GM19099 (cell line): ENCODE data around the gene EML4.

ENCODE experiments used
- POLR2A ChIP-seq: IDR thresholded peaks from 3 replicates; pipeline ENCODE4 v1.6.1; 2011; ENCODE audit warnings: low read depth; ENCODE audit not compliant: insufficient read length; ENCODE audit errors: extremely low read depth

The EML4 gene

DNA sequence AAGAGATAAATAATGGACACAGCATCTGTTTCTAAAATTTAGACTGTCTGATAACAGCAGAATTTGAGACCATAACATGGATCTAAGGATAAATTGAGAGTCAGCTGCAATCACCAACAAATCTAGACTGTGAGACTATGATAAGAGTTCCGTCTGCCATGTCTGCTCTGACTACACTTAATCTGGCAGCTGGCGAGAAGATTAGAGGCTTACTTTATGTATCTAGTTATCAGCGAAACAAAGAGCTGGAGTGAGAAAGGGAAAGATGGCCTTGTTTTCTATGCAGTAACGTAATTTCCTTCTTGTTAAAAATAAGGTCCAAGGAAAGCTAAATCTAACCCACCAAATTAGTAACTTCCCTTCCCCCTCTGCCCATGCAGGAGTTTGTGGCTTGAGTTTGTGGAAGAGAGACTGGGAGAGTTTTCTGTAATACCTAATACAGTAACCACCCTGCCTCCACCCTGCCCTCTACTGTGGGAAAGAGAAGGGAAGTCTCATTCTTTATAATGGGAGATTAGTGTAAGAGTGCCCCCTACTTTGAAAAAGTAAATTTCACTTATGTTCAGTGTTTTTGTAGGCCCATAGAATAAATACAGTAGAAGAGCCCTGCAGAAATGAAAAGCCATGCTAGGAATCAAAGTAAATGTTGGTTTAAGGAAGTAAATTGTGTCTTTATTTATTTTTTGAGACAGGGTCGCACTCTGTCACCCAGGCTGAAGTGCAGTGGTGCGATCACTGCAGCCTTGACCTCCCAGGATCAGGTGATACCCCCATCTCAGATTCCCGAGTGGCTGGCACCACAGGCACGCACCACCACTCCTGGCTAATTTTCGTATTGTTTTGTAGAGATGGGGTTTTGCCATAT is 27.5 kb downstream of the EML4 start:
- no peak for TF ChIP-seq POLR2A

DNA sequence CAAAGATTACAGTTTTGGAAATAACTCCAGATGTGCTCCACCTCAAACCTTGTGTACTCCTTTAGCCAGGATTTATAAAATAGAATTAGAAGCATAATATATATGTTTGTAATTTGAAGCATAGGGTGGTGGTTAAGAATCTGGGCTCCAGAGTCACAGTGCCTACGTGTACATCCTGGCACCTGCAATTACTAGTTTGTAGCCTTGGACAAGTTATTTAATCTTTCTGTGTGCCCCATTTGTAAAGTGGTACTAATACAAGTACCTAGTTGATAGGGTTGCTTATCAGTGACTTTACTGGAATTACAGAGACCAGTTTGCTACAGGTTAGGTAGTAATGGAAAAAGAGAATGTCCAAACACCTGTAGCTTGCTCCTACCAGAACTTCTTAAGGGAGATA is 28.6 kb downstream of the EML4 start:
- no peak for TF ChIP-seq POLR2A

- TF ChIP-seq POLR2A = no peak
Measured at GRCh38 chr2:42198466-42198865, 29.3 kb downstream of the EML4 start.

DNA sequence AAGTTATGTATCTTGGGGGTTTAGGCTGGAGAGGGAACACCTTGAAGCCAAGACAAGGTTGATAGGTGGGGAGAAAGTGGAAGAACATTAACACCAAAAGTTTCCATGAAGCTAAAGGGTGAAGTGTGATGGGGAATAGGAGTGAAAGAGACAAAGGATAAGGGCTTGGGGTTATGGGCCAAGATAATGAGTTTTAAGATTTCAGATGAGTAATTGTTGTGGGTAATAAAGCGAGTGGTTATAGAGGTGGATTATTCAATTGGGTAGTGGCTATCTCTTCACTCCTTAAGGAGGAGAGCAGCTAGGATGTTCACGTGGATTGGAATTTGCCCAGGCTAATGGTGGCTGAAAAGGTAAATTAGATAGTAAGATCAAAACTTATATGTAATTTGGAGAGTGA is 29.8 kb downstream of the EML4 start:
- TF ChIP-seq POLR2A = no peak

DNA sequence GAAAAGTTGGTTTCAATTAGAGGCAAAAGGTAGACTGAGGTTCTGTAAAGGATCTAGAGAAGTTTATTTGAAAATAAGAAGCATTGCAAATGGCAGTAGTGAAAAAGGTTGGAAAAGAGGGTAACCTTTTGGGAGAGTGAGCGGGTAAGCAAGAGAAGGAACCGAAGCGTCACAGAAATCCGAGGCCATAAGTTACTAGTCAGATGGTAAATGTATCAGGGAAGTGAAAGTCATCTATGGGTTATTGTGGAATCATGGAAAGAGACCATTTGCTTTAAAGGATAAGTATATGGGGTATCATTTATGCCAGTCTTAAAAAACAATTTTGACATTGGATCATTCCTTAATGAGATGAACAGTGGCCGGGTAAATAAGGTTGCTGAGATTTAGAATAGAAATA is 30.5 kb downstream of the EML4 start:
- no peak for TF ChIP-seq POLR2A

GRCh38 chr2:42200926-42201855 is 32.0 kb downstream of the EML4 start:
- no peak for TF ChIP-seq POLR2A

DNA sequence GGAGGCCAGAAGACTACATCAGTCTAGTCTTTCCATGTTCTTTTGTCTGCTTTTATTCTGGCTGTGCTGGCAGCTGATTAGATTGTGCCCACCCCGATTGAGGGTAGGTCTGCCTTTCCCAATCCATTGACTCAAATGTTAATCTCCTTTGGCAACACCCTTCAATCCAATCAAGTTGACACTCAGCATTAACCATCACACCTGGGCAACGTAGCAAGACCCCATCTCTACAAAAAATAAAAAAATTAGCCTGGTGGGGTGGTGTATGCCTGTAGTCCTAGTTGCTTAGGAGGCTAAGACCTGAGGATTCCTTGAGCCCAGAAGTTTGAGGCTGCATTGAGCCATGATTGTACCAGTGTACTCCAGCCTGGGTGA is 33.5 kb downstream of the EML4 start:
- TF ChIP-seq POLR2A = no peak

- TF ChIP-seq POLR2A = no peak
Measured at GRCh38 chr2:42203792-42204191, 34.6 kb downstream of the EML4 start.

DNA sequence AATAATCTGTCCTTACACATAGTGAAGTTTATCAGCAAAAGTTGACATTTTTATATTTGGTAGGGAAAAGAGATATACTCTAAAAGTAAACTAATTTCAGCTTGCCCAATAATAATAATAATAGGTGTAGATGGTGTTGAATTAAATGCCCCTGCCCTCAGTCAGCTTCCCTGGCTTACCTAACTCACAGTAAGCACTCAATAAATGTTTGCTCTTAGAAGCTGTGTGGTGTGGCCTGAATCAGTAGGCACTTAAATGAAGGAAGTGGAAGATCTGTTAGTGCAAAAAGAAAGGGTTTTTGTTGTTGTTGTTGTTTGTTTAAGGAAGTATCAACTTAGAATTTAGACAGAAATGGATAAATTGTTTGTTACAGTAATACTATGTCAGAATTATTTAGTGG is 36.2 kb downstream of the EML4 start:
- TF ChIP-seq POLR2A = no peak

DNA sequence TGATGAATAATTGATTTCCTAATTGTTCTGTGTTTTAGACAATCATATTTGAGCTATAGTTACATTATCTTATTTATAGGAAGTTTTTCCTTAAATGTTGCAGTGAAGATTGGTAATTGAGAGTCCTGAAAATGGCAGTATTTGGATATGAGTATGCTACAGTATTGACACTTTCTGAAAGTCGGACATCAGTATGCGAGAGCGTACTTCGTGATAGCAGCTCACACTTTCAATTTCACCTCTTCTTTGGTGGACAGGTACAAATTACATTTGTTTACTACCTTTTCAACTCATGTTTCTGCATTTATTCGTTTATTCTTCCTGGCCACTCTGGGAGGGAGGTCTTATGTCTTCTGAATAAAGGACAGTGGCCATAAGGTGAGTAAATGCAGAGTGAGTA is 38.7 kb downstream of the EML4 start:
- TF ChIP-seq POLR2A = no peak

GRCh38 chr2:42210203-42210602 is 41.0 kb downstream of the EML4 start:
- no peak for TF ChIP-seq POLR2A

GRCh38 chr2:42211291-42211690 is 42.1 kb downstream of the EML4 start:
- TF ChIP-seq POLR2A = no peak

- TF ChIP-seq POLR2A = no peak
Measured at GRCh38 chr2:42214669-42215068, 45.5 kb downstream of the EML4 start.

DNA sequence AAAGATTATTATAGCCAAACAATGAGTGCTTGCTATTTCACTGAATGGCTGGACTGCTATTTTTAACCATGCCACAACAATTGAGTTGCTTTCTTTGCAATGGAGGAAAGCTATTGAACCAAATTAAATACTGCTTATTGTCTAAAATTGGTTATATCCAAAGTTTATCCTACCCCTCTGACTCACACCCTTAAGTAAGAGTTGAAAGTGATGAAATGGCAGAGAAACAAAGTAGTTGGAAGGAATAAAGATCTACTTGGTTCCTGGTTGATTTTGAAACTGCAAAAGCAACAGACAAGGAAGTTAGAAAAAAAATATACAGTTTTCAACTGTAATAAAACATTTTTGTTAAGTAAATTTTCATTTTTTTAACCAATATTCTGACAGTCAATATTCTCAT is 47.5 kb downstream of the EML4 start:
- TF ChIP-seq POLR2A = no peak

GRCh38 chr2:42217307-42217706 is 48.2 kb downstream of the EML4 start:
- TF ChIP-seq POLR2A = no peak

GRCh38 chr2:42217914-42218313 is 48.8 kb downstream of the EML4 start:
- no peak for TF ChIP-seq POLR2A
